GM21529 (cell line): ENCODE measurements around the gene DNM2.
"Not testable (repeated sequence)": the region's sequence is repeated elsewhere in the genome, so short reads cannot be mapped to it uniquely, and the experiment has no call there.

Experiments
- ATAC-seq: cut with Tn5 transposase; IDR thresholded peaks from one replicate; pipeline ENCODE4 v1.9.1; 2021; ENCODE audit not compliant: unreplicated experiment

DNM2 gene

DNA sequence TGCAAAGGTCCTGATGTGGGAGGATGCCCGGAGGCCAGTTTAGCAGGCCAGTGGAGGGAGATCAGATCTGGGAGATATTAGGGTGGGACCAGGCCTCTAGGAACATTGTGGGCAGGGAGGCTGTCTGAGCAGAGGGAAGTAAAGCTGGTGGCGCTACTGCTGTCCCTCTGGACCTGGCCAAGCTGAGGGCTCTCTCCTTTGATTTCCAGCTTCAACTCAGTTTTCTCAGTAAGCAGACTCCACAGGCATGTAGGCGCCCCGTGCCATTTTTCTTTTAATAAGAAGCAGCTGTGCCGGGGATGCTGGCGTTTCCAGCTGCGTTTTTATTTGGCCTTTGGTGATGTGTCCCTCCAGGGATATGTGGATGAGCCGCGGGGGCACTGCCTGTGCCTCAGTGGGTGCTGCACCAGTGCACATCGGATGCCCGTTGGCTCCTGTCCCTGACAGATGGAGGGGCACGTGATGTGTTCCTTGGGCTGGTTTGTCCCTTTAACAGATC, 6.7 kb downstream of the DNM2 start:
- ATAC-seq: no peak

DNA sequence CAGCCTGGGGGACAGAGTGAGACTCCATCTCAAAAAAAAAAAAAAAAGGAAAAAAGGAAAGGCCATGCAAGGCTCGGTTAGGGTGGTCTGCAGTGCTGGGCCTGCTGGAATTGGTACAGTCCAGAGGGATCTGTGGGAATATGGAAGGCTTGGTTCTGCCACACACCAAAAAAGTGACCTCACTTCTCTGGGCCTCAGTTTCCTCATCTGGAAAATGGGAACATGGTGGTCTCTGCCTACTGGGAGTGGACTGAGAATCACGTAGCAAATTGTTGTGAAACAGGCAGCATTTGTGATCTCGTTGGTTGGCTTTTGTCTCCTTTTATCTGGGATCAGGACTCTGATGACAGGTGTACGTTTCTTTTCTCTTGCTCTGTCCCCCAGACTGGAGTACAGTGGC, 7.5 kb downstream of the DNM2 start:
- no peak for ATAC-seq

DNA sequence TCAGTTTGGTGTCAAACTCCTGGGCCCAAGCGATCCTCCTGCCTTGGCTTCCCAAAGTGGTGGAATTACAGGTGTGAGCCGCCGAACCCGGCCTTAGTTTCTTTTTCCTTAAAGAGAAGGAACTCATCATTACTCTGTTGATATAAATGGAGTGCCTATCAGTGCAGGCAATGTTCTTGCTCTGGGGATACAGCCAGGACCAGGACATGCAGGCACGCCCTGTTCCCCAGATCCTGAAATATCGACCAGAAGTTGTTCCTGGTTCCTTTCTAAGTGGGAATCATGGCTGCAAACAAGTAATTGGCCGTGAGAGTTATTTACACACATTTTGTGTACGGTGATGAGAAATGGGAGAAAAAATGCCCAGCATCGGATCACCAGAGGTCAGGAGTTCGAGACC, 8.4 kb downstream of the DNM2 start:
- no peak for ATAC-seq

DNA sequence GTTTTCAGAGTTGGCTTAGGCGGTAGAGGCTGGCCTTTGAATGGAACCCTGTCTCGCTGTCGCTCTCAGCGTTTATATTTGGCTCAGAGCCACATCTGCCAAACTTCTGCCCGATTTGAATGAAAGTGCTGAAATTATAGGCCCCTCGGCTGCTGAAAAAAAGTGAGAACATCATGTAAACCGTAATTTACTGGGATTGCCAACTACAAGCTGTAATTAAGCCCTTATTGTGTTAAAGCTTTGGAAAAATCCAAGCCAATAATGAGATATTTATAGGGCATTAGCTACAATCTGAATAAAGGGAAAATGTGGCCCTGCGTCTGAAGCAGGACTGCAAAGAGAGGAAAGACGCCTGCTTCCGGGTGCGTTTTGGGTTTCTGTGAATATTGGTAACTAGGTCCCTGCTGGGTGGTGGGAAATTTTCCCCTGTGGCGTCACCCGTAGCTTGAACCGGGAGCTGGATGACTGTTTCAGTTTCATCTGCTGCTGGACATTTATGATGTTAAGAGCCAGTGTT, 9.9 kb downstream of the DNM2 start:
- no peak for ATAC-seq

DNA sequence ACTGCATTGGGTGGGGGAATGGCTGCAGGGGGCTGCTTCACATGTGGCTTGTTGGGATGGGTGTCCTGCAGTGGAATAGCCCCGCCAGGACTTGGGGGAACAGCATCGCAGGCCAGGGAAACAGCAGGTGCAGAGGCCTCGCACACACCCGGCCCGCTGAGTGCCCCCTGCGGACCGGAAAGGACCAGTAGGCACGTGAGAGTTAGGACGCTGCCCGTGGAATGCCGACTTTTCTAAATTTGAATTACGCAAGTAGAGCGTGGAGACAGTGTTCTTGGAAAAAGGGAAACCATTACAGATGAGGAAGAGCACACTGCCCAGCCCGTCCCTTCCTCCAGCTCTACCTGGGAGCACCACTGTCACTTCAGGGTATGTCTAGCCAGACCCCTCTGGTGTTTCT, 11.5 kb downstream of the DNM2 start:
- no peak for ATAC-seq

DNA sequence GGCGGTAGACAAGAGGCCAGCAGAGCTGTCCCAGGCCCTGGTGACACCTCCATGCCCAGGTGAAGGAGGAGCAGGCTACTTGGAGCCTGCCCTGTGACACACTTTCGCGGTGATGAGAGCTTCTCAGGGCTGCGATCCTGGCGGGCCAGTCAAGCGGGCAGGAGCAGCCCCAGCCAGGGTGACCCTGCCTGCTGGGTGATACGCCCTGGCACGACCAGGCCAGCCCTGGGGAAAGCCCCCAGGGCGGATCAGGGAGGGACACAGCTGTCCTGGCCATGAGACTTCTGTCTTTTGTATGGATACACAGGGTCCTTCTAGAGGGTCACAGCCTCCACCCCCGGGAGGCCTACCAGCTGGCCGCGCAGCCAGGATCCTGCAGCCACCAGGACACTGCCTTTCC, 13.1 kb downstream of the DNM2 start:
- ATAC-seq: no peak

- no peak for ATAC-seq
Observed at GRCh38 chr19:10735741-10736140, 17.9 kb downstream of the DNM2 start.

DNA sequence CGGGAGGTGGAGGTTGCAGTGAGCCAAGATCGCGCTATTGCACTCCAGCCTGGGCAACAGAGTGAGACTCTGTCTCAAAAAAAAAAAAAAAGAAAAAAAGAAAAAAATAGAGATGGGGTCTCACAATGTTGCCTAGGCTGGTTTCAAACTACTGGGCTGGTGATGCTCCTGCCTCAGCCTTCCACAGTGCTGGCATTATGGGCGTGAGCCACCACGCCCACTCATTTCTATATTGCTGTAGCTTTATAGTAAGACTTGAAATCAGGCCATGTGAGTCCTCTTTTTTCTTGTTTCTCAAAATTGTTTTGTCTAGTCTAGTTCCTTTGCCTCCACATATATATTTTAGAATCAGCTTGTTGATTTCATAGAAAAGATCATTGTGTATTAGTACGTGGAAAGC, 18.3 kb downstream of the DNM2 start:
- no peak for ATAC-seq

- no peak for ATAC-seq
Observed at GRCh38 chr19:10736916-10737551, 19.2 kb downstream of the DNM2 start.

- ATAC-seq: no peak
Observed at GRCh38 chr19:10737722-10738121, 19.8 kb downstream of the DNM2 start.

DNA sequence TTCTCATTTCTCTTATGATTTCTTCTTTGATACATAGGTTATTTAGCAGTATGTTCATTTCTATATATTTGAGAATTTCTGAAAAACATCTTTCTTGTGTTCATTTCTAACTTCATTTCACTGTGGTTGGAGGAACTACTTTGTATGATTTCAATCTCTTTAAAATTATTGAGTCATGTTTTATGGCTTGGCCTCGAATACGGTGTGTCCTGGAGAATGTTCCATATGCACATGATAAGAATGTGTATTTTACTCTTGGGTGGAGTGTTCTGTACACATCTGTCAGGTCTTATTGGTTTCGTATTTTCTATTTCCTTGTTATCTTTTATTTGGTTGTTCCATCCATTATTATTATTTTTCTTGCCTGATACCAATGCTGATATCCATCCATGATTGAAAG, 22.9 kb downstream of the DNM2 start:
- ATAC-seq: no peak

DNA sequence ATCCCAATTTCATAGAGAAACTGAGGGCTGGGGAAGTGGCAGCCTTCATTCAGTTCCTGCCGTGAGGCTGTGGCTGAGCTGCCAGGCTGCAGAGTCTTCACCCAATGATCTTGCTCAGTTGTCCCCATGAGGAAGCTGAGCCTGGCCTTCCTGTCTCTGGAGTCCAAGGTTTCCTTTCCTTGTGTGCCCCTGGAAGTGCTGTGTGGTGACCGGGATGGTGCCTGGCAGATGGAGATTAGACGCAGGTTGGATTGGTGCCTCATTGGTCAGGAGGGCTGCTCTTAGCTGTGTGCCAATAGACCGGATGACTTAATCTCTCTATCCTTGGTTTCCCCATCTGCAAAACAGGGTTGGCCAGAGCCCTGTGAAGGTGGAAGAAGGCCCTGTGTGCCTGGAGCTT, 24.6 kb downstream of the DNM2 start:
- ATAC-seq: no peak

- ATAC-seq: no peak
Observed at GRCh38 chr19:10744253-10744798, 26.4 kb downstream of the DNM2 start.

GRCh38 chr19:10744801-10745293, 27.0 kb downstream of the DNM2 start:
- ATAC-seq: no peak

GRCh38 chr19:10746437-10746836, 28.6 kb downstream of the DNM2 start:
- ATAC-seq: not testable (repeated sequence)

GRCh38 chr19:10747271-10747670, 29.4 kb downstream of the DNM2 start:
- no peak for ATAC-seq

DNA sequence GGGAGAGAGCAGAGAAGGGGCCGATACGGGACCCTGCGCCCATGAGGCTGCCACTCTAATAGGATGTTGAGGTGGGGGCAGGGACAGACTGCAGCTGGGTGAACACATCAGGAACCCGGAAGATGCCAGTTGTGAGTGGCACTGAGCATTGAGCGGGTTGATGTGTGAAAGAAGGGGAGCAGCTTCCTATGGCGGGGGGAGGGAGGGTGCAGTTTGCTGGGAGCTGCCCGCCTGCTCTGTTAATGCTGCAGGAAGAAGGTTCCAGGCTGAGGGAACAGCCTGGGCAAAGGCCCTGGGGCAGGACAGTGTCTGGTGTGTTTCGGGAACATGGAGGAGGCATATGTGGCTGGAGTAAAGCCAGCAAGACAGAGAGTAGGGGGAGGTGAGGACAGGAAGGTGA, 29.8 kb downstream of the DNM2 start:
- ATAC-seq: no peak

- no peak for ATAC-seq
Observed at GRCh38 chr19:10748195-10748926, 30.5 kb downstream of the DNM2 start.

GRCh38 chr19:10748927-10749434, 31.1 kb downstream of the DNM2 start:
- no peak for ATAC-seq

GRCh38 chr19:10749435-10750384, 31.8 kb downstream of the DNM2 start:
- no peak for ATAC-seq
